Measurements from ENCODE around the gene KCNJ9. TPM values are rescaled to one million over a fixed set of nuclear protein-coding genes. Genes with fewer than 3 reads are reported as not detected.

KCNJ9 gene
- total and polyA plus RNA-seq, 2 of the 13 experiments (the other 11 are each of a cell fraction or from before 2014, with no cell fraction given) = not detected

GRCh38 chr1:160097911-160098851, 16.8 kb downstream of the KCNJ9 start, which contains the start of gene IGSF8 (continued):
- peak; percentile 85 for TF ChIP-seq SP4 (CRISPR knock-in tag; IDR thresholded peaks at IDR 0.05)
- no peak for TF ChIP-seq MTA3 (CRISPR knock-in tag; IDR thresholded peaks at IDR 0.05)
- TF ChIP-seq SCMH1 (CRISPR knock-in tag; IDR thresholded peaks at IDR 0.05; ENCODE audit: borderline replicate concordance) = no peak
- TF ChIP-seq ZSCAN12 (CRISPR knock-in tag; IDR thresholded peaks at IDR 0.05) = no peak
- TF ChIP-seq TBP (CRISPR knock-in tag; IDR thresholded peaks at IDR 0.05) = no peak
- peak; percentile 68; the same call in 1 of the 2 replicates for TF ChIP-seq ZNF691 (CRISPR knock-in tag; IDR thresholded peaks at IDR 0.05; ENCODE audit: borderline replicate concordance, low read depth)
- no peak for TF ChIP-seq TGIF2 (CRISPR knock-in tag; IDR thresholded peaks at IDR 0.05)
- TF ChIP-seq ZNF282 (IDR thresholded peaks at IDR 0.05; ENCODE audit: partially characterized antibody) = no peak
- TF ChIP-seq MYC (CRISPR knock-in tag; IDR thresholded peaks at IDR 0.05; ENCODE audit: borderline replicate concordance) = peak; percentile 63
- TF ChIP-seq PAXIP1 (CRISPR knock-in tag; conservative IDR thresholded peaks at IDR 0.05) = no peak; the same call in 1 of the 2 replicates
- no peak for TF ChIP-seq ZMYM4 (CRISPR knock-in tag; IDR thresholded peaks at IDR 0.05)
- no peak for TF ChIP-seq ZNF251 (CRISPR knock-in tag; IDR thresholded peaks at IDR 0.05)
- TF ChIP-seq RBAK (CRISPR knock-in tag; IDR thresholded peaks at IDR 0.05) = no peak
- TF ChIP-seq ZNF589 (CRISPR knock-in tag; conservative IDR thresholded peaks at IDR 0.05) = no peak
- TF ChIP-seq AHDC1 (CRISPR knock-in tag; IDR thresholded peaks at IDR 0.05; ENCODE audit: borderline replicate concordance) = no peak
- TF ChIP-seq ZNF224 (CRISPR knock-in tag; IDR thresholded peaks at IDR 0.05) = no peak
- no peak for TF ChIP-seq ZNF460 (CRISPR knock-in tag; IDR thresholded peaks at IDR 0.05; ENCODE audit: borderline replicate concordance)
- TF ChIP-seq ZNF772 (CRISPR knock-in tag; IDR thresholded peaks at IDR 0.05) = no peak
- no peak for TF ChIP-seq RAD21 (CRISPR knock-in tag; IDR thresholded peaks at IDR 0.05)
- no peak for TF ChIP-seq ELF1 (CRISPR knock-in tag; IDR thresholded peaks at IDR 0.05)
